D341Med (cell line): ENCODE results near the gene TTC28.
"Not testable (repeated sequence)": the region's sequence is repeated elsewhere in the genome, so short reads cannot be mapped to it uniquely, and the experiment has no call there.

Experiments
- DNase-seq: peaks from one replicate; pipeline ENCODE4 v3.0.0; 2012; ENCODE audit warnings: low spot score

Gene TTC28

GRCh38 chr22:28557184-28557583, 122.5 kb downstream of the TTC28 start:
- no peak for DNase-seq

GRCh38 chr22:28553108-28553866, 126.4 kb downstream of the TTC28 start:
- DNase-seq, result not testable (repeated sequence)

- DNase-seq, result no peak
Measured at GRCh38 chr22:28548406-28548805, 131.2 kb downstream of the TTC28 start.

- DNase-seq, result no peak
Measured at GRCh38 chr22:28547132-28547842, 132.4 kb downstream of the TTC28 start.

GRCh38 chr22:28544431-28544868, 135.2 kb downstream of the TTC28 start:
- no peak for DNase-seq

- DNase-seq, result no peak
Measured at GRCh38 chr22:28542980-28543621, 136.5 kb downstream of the TTC28 start.

- no peak for DNase-seq
Measured at GRCh38 chr22:28541137-28541536, 138.5 kb downstream of the TTC28 start.

- DNase-seq, result no peak
Measured at GRCh38 chr22:28538922-28539321, 140.7 kb downstream of the TTC28 start.

GRCh38 chr22:28530565-28530964, 149.1 kb downstream of the TTC28 start:
- DNase-seq, result not testable (repeated sequence)

GRCh38 chr22:28529144-28529543, 150.5 kb downstream of the TTC28 start:
- DNase-seq, result not testable (repeated sequence)

GRCh38 chr22:28521451-28521850, 158.2 kb downstream of the TTC28 start:
- DNase-seq, result no peak

- no peak for DNase-seq
Measured at GRCh38 chr22:28514321-28514821, 165.3 kb downstream of the TTC28 start.

GRCh38 chr22:28512387-28512786, 167.3 kb downstream of the TTC28 start:
- DNase-seq, result not testable (repeated sequence)

GRCh38 chr22:28507896-28508295, 171.7 kb downstream of the TTC28 start:
- DNase-seq, result no peak

GRCh38 chr22:28506150-28506535, 173.5 kb downstream of the TTC28 start:
- no peak for DNase-seq

GRCh38 chr22:28505416-28506149, 174.1 kb downstream of the TTC28 start:
- DNase-seq, result no peak

- DNase-seq, result no peak
Measured at GRCh38 chr22:28500006-28500405, 179.6 kb downstream of the TTC28 start.

- DNase-seq, result no peak
Measured at GRCh38 chr22:28498044-28498443, 181.6 kb downstream of the TTC28 start.

GRCh38 chr22:28497188-28497587, 182.5 kb downstream of the TTC28 start:
- DNase-seq, result no peak

GRCh38 chr22:28491289-28491688, 188.4 kb downstream of the TTC28 start:
- DNase-seq, result not testable (repeated sequence)

- no peak for DNase-seq
Measured at GRCh38 chr22:28488825-28489224, 190.8 kb downstream of the TTC28 start.

GRCh38 chr22:28484662-28485061, 195.0 kb downstream of the TTC28 start:
- DNase-seq, result no peak
